Gastrocnemius medialis (tissue), 4 donors: ENCODE results near the gene GPR82. TPM values are rescaled to one million over a fixed set of nuclear protein-coding genes. Genes with fewer than 3 reads are reported as not detected.

ENCODE experiments used
- ATAC-seq, 2 donors: fragments of 150-250 bp; one replicate each; pipeline ENCODE4 v1.9.1; 2016
- DNase-seq, 2 donors: peaks; one replicate each; pipeline ENCODE4 v3.0.0-alpha.2; 2019
- H3K27ac ChIP-seq, 4 donors: fragments of 200-600 bp; sonication (generic); 1 replicate in 1 of 4; 2 replicates in 3 of 4; pipeline ENCODE4 v1.5.1; 2016 to 2018; ENCODE audit warnings: mild to moderate bottlenecking in 2 of 4, moderate library complexity in 1 of 4
- H3K27me3 ChIP-seq, 3 donors: fragments of 200-600 bp; sonication (generic) in 2 of 3; 1 replicate in 1 of 3; 2 replicates in 2 of 3; pipeline versions ENCODE4 v1.5.1 to v1.6.0; 2016 to 2019; ENCODE audit warnings: mild to moderate bottlenecking in 1 of 3, moderate library complexity in 1 of 3
- H3K36me3 ChIP-seq, 2 donors: fragments of 200-600 bp; sonication (generic) in 1 of 2; one replicate each; pipeline ENCODE4 v1.5.1; 2017 to 2018
- H3K4me1 ChIP-seq, 2 donors: fragments of 200-600 bp; sonication (generic) in 1 of 2; one replicate each; pipeline ENCODE4 v1.5.1; 2016 to 2017; ENCODE audit warnings: mild to moderate bottlenecking in 2 of 2
- H3K4me3 ChIP-seq, 4 donors: fragments of 200-600 bp; sonication (generic) in 3 of 4; 1 replicate in 1 of 4; 2 replicates in 3 of 4; pipeline ENCODE4 v1.5.1; 2016 to 2019; ENCODE audit warnings: mild to moderate bottlenecking in 2 of 4
- H3K9me3 ChIP-seq, 3 donors: fragments of 200-600 bp; sonication (generic) in 2 of 3; 1 replicate in 1 of 3; 2 replicates in 2 of 3; pipeline ENCODE4 v1.5.1; 2016 to 2019
- CTCF ChIP-seq, 5 experiments: fragments of 450-650 bp in 3 of 5; fragments of 200-600 bp in 2 of 5; sonication (generic) in 2 of 5; IDR thresholded peaks in 4 of 5; conservative IDR thresholded peaks in 1 of 5; 1 replicate in 4 of 5; 2 replicates in 1 of 5; pipeline ENCODE4 v1.5.1; 2016 to 2019; ENCODE audit warnings: antibody characterized with exemption in 5 of 5, mild to moderate bottlenecking in 3 of 5, moderate library complexity in 3 of 5
- POLR2A ChIP-seq, 2 donors: fragments of 450-650 bp; IDR thresholded peaks; one replicate each; pipeline ENCODE4 v1.6.1; 2017; ENCODE audit warnings: antibody characterized with exemption in 2 of 2, mild to moderate bottlenecking in 2 of 2, moderate library complexity in 2 of 2
- in situ Hi-C, 4 donors: fragments of 200-750 bp; cut with MboI; loops; one replicate each; pipeline versions ENCODE4 v1.15.0 to v1.8.0; 2017; ENCODE audit warnings: low sequenced_read_pairs in 4 of 4
- intact Hi-C: fragments of 100-400 bp; cut with DNase I; formaldehyde crosslinking; loops from one replicate; pipeline ENCODE4 v1.15.1; 2023; ENCODE audit warnings: low total_unique reads
- total RNA-seq, 4 donors: library from RNA; depleted of rRNA; stranded (reverse); fragments of >200 nt; gene quantifications; one replicate each; pipeline versions ENCODE4 v1.1.0 to v1.2.3, GENCODE V29; 2016

Gene GPR82
- total RNA-seq, 4 donors from 2014 or later: not detected

- ATAC-seq (no peak), DNase-seq (no peak)
- Histone ChIP-seq H3K27me3 (no peaks in the 10 kb centered on the region), H3K36me3 (no peaks in the 10 kb centered on the region), H3K4me3 (no peak overlapping the region), H3K4me1 (no peaks in the 10 kb centered on the region), H3K27ac (no peak overlapping the region), H3K9me3 (no peaks in the 10 kb centered on the region)
- in situ Hi-C loops (no loop called here), intact Hi-C loops (no loop called here)
- TF ChIP-seq POLR2A (IDR thresholded peaks at IDR 0.05) (no peak), CTCF (IDR thresholded peaks at IDR 0.05 in 4 of 5, conservative IDR thresholded peaks at IDR 0.05 in 1 of 5) (no peak)
Measured at GRCh38 chrX:41705680-41706374, 18.2 kb upstream of the GPR82 start.

GRCh38 chrX:41707218-41707617, 16.8 kb upstream of the GPR82 start:
- intact Hi-C loops (no loop called here), in situ Hi-C loops (no loop called here)
- H3K4me1 ChIP-seq: no peaks in the 10 kb centered on the region
- DNase-seq: no peak
- H3K4me3 ChIP-seq: no peak overlapping the region
- H3K27me3 ChIP-seq: no peaks in the 10 kb centered on the region
- no peaks in the 10 kb centered on the region for H3K36me3 ChIP-seq
- ATAC-seq: no peak
- no peaks in the 10 kb centered on the region for H3K9me3 ChIP-seq
- TF ChIP-seq CTCF (IDR thresholded peaks at IDR 0.05 in 4 of 5, conservative IDR thresholded peaks at IDR 0.05 in 1 of 5) (no peak), POLR2A (IDR thresholded peaks at IDR 0.05) (no peak)
- H3K27ac ChIP-seq: no peak overlapping the region

GRCh38 chrX:41708486-41708885, 15.5 kb upstream of the GPR82 start:
- no peaks in the 10 kb centered on the region for H3K27me3 ChIP-seq
- no peaks in the 10 kb centered on the region for H3K4me1 ChIP-seq
- in situ Hi-C loops: no loop called here
- no peaks in the 10 kb centered on the region for H3K36me3 ChIP-seq
- intact Hi-C loops: no loop called here
- no peak for TF ChIP-seq CTCF (IDR thresholded peaks at IDR 0.05 in 4 of 5, conservative IDR thresholded peaks at IDR 0.05 in 1 of 5)
- TF ChIP-seq POLR2A (IDR thresholded peaks at IDR 0.05): no peak
- ATAC-seq: no peak
- no peak overlapping the region for H3K4me3 ChIP-seq
- no peak for DNase-seq
- no peaks in the 10 kb centered on the region for H3K9me3 ChIP-seq
- no peak overlapping the region for H3K27ac ChIP-seq

GRCh38 chrX:41711021-41711667, 12.8 kb upstream of the GPR82 start:
- no peak overlapping the region for H3K27ac ChIP-seq
- no peak for ATAC-seq
- H3K36me3 ChIP-seq: no peaks in the 10 kb centered on the region
- intact Hi-C loops: no loop called here
- no peaks in the 10 kb centered on the region for H3K27me3 ChIP-seq
- H3K9me3 ChIP-seq: no peaks in the 10 kb centered on the region
- DNase-seq: no peak
- no peak overlapping the region for H3K4me3 ChIP-seq
- TF ChIP-seq POLR2A (IDR thresholded peaks at IDR 0.05) (no peak), CTCF (IDR thresholded peaks at IDR 0.05 in 4 of 5, conservative IDR thresholded peaks at IDR 0.05 in 1 of 5) (no peak)
- no peaks in the 10 kb centered on the region for H3K4me1 ChIP-seq
- in situ Hi-C loops: no loop called here
